GM08714 (cell line): Measurements from ENCODE around the gene TMEM108.

Source experiments
- H3K4me3 ChIP-seq: fragments of 200-500 bp; sonication (Bioruptor generic); 2 replicates; pipeline ENCODE4 v1.5.1; 2014; ENCODE audit warnings: mild to moderate bottlenecking, low read length, inconsistent platforms
- ZNF274 ChIP-seq: IDR thresholded peaks from 2 replicates; pipeline ENCODE4 v1.6.1; 2012; ENCODE audit warnings: mild to moderate bottlenecking, low read depth, low read length

TMEM108 gene

GRCh38 chr3:133236901-133237300 lies 198.7 kb downstream of the TMEM108 start:
- H3K4me3 ChIP-seq: no peak overlapping the region
- TF ChIP-seq ZNF274: no peak

GRCh38 chr3:133237380-133237779 lies 199.2 kb downstream of the TMEM108 start:
- TF ChIP-seq ZNF274: no peak
- H3K4me3 ChIP-seq: no peak overlapping the region

GRCh38 chr3:133238015-133238414 lies 199.8 kb downstream of the TMEM108 start:
- H3K4me3 ChIP-seq: no peak overlapping the region

DNA sequence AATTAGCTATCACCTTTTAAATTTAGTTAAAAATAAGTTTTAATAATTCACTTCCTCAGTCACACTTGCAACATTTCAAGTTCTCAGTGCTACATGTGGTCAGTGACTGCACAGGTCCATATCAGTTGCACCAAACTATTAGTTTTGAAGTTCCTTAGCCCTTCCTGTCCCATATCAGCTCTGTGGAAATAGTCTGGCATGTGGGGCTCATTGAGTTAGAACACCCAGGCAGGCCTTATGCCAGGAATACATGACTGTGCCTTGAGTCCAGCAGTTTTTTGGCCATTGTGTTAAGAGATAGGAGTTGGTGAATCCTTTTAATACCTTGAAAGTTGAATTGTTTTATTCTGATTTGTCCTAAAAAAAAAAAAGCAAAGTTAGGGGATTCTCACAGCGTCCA lies 207.9 kb downstream of the TMEM108 start:
- no peak overlapping the region for H3K4me3 ChIP-seq
- no peak for TF ChIP-seq ZNF274

More at GRCh38 chr3:133238015-133238414, 199.8 kb downstream of the TMEM108 start:
- no peak for TF ChIP-seq ZNF274

GRCh38 chr3:133246773-133247172 lies 208.6 kb downstream of the TMEM108 start:
- TF ChIP-seq ZNF274: no peak
- H3K4me3 ChIP-seq: no peak overlapping the region

DNA sequence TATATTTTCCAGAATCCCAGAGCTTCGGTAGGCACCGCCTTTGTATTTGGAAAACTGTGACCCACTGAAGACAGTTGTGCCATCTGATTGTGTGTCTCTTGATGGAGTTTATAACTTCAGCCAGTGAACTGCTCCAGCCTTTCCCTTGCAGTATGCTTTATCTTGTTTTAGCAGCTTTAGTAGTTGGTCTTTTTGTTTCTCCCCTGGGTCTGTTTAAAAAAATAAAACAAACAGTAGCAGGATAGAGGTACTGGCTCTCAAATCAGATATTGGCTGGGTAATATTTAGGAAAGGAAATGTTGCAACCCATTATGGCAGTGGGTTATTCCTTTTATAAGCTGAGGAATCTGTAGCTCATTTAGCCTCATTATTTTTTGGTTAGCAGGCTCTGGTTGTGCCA lies 210.2 kb downstream of the TMEM108 start:
- no peak for TF ChIP-seq ZNF274
- H3K4me3 ChIP-seq: no peak overlapping the region

DNA sequence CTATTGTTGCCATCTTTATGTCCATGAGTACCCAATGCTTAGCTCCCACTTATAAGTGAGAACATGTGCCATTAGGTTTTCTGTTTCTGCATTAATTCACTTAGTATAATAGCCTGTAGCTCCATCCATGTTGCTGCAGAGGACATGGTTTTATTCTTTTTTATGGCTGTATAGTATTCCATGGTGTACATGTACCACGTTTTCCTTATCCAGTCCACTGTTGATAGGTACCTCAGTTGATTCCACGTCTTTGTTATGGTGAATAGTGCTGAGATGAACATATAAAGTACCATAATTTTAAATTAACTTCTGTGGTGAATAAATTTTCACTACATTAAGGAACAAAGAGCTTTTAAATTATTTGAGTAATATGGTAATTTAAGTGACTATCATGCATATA lies 211.3 kb downstream of the TMEM108 start:
- H3K4me3 ChIP-seq: no peak overlapping the region
- no peak for TF ChIP-seq ZNF274

DNA sequence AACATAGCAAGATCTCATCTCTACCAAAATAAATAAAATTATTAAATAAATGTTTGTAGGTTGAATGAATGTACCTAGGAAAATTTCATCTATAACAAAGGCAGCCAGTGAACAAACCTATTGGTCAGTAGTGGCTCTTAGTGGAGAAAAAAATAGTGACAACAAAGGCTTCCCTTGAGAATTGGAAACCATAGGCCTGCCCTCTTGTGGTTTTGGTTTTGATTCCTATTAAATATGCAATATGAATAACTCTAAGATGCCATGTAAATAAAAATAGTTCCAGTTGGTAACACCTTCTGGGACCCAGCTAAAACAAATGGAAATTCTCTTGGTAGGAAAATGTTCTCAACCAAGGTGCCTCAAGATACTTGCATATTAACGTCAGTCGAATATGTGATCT lies 216.0 kb downstream of the TMEM108 start:
- no peak overlapping the region for H3K4me3 ChIP-seq
- TF ChIP-seq ZNF274: no peak

- TF ChIP-seq ZNF274: no peak
- no peak overlapping the region for H3K4me3 ChIP-seq
Measured at GRCh38 chr3:133254716-133255115, 216.5 kb downstream of the TMEM108 start.

DNA sequence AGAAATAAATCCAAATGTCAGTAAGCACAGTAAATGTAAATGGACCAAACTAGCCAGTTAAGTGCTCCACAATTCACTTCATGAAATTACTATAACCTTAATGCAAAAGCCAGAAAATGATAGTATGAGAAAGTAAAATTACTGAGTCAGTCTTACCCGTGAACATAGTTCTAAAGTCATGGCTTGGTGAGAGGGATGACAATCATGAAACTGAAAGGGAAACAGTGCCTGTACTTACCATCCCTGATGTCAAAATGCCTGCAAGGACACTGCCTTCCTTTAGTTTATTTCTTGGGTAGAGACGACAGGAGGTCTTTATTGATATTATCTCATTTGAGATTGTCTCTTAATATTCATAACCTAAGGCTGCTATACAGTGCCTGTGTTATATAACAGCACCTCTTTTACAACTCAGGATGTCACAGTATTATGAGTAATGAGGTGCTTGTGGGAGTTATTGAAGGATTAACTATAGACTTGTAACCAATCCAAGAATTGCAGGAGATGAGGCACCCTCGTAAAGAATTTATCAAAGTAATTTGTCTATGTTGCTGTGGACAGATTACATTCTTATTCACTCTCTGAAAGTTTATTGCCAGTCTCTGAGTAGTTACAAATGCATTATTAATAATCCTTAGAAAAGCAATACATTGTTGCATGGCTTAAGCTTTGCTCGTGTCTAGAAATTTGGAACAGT lies 218.7 kb downstream of the TMEM108 start:
- no peak for TF ChIP-seq ZNF274

GRCh38 chr3:133258358-133258757 lies 220.2 kb downstream of the TMEM108 start:
- TF ChIP-seq ZNF274: no peak
- H3K4me3 ChIP-seq: no peak overlapping the region

More for the DNA sequence above, 218.7 kb downstream of the TMEM108 start:
- no peak overlapping the region for H3K4me3 ChIP-seq

- no peak overlapping the region for H3K4me3 ChIP-seq
- TF ChIP-seq ZNF274: no peak
Measured at GRCh38 chr3:133259767-133260166, 221.6 kb downstream of the TMEM108 start.

GRCh38 chr3:133262333-133262732 lies 224.1 kb downstream of the TMEM108 start:
- H3K4me3 ChIP-seq: no peak overlapping the region
- no peak for TF ChIP-seq ZNF274

DNA sequence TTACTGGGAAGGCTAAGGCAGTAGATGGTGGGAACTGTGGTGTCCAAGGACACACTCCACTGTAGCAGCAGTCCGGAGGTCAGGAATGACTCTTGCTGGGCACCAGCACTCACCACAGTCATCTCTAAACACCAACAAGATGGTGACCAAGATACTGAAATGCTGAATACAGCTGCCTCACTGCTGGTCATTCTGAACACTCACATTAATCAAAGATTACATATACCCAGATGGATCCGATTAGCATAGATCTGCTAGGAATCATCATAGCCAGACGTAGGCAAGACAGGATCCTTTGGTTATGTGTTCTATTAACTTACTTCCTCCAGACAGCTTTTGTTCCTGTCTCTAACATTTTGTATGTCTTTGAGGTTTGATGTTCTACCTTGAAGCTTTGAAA lies 226.7 kb downstream of the TMEM108 start:
- H3K4me3 ChIP-seq: no peak overlapping the region
- TF ChIP-seq ZNF274: no peak

- no peak overlapping the region for H3K4me3 ChIP-seq
- no peak for TF ChIP-seq ZNF274
Measured at GRCh38 chr3:133268726-133269134, 230.5 kb downstream of the TMEM108 start.

- no peak overlapping the region for H3K4me3 ChIP-seq
- no peak for TF ChIP-seq ZNF274
Measured at GRCh38 chr3:133269393-133269792, 231.2 kb downstream of the TMEM108 start.
